Measurements from ENCODE around the gene TNFRSF4. TPM values are rescaled to one million over a fixed set of nuclear protein-coding genes. Genes with fewer than 3 reads are reported as not detected.

The TNFRSF4 gene
- total RNA-seq, 4 donors from 2014 or later = 0.39 to 3.7 (median 0.97) TPM

DNA sequence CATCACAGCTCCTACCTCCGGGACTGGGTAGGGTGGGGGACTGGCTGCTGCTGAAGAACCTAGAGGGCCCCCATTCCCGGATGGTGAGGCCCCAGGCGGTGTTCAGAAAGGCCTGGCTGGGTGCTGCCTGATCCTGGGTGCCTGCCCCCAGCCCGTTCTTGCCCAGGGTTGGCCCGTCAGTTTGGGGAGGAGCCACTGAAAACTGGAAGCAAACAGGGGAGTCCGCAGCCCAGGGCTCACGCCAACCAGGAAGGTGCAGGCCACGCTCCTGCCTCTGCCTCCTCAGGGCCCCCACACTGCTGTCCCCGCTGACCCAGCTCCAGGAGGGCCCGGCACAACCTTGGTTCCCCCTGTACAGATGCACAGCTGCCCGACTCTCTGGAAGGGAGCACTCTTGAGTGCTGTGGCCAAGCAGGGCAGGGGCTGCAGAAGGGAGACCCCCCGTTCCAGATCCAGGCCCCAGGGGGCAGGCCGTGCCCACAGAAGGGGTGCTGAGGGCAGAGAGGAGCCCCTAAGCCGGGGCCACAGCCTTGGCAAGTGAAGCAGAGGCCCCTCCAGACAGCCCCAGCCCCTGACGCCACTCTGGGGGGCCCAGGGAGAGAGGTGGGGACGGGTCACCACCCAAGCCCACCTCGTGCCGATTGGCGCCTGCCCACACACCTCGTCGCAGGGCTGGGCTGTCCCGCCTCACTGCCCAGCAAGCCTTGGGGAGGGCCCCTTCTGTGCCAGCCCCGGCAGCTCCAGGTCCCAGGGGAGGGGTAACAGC is 27.1 kb upstream of the TNFRSF4 start:
- TF ChIP-seq POLR2A (IDR thresholded peaks at IDR 0.05) (no peak), EP300 (IDR thresholded peaks at IDR 0.05) (no peak)
- TF ChIP-seq, protein P1, sequence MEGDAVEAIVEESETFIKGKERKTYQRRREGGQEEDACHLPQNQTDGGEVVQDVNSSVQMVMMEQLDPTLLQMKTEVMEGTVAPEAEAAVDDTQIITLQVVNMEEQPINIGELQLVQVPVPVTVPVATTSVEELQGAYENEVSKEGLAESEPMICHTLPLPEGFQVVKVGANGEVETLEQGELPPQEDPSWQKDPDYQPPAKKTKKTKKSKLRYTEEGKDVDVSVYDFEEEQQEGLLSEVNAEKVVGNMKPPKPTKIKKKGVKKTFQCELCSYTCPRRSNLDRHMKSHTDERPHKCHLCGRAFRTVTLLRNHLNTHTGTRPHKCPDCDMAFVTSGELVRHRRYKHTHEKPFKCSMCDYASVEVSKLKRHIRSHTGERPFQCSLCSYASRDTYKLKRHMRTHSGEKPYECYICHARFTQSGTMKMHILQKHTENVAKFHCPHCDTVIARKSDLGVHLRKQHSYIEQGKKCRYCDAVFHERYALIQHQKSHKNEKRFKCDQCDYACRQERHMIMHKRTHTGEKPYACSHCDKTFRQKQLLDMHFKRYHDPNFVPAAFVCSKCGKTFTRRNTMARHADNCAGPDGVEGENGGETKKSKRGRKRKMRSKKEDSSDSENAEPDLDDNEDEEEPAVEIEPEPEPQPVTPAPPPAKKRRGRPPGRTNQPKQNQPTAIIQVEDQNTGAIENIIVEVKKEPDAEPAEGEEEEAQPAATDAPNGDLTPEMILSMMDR (IDR thresholded peaks at IDR 0.05) = no peak
- H3K36me3 ChIP-seq = peaks cover 0 to 25% (median 0%) of the 10 kb centered on the region in 3 donors
- H3K27ac ChIP-seq = no peak overlapping the region
- no peaks in the 10 kb centered on the region for H3K9me3 ChIP-seq
- peaks cover 0 to 46% (median 10%) of the 10 kb centered on the region in 4 donors for H3K4me1 ChIP-seq
- no peak overlapping the region for H3K4me3 ChIP-seq
- WGBS, 2 donors = 49 to 72% methylated on average over 9 to 19 of the region's 23 CpGs
- DNase-seq (ENCODE audit: low spot score in 2 of 2) = no peak
- H3K27me3 ChIP-seq = peaks cover 0 to 85% of the 10 kb centered on the region in 2 donors

DNA sequence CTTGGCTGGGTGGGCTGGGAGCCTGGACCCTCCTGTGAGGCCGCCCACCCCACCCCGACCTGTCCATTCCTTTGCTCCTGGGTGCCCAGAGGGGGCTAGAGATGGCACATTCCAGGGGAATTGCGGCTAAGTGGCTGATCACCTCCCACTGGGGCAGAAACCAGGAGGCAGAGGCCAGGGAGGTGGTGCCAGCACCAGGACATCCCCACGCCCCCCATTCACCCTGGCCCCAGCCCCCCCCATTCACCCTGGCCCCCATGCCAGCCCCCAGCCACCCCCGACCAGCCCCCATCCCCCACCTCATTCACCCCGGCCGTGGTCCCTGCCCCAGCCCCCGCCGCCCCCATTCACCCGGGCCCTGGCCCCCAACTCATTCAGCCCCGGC is 26.4 kb upstream of the TNFRSF4 start:
- H3K27me3 ChIP-seq = peaks cover 0 to 78% of the 10 kb centered on the region in 2 donors
- H3K4me1 ChIP-seq = peaks cover 0 to 46% (median 9%) of the 10 kb centered on the region in 4 donors
- DNase-seq (ENCODE audit: low spot score in 2 of 2) = no peak
- H3K4me3 ChIP-seq = no peak overlapping the region
- H3K9me3 ChIP-seq = no peaks in the 10 kb centered on the region
- 17 to 57% methylated on average over 2 to 3 of the region's 11 CpGs for WGBS, 2 donors
- TF ChIP-seq, protein P1 (IDR thresholded peaks at IDR 0.05) = no peak
- TF ChIP-seq EP300 (IDR thresholded peaks at IDR 0.05) (no peak), POLR2A (IDR thresholded peaks at IDR 0.05) (no peak)
- H3K27ac ChIP-seq = no peak overlapping the region
- peaks cover 0 to 31% (median 0%) of the 10 kb centered on the region in 3 donors for H3K36me3 ChIP-seq

DNA sequence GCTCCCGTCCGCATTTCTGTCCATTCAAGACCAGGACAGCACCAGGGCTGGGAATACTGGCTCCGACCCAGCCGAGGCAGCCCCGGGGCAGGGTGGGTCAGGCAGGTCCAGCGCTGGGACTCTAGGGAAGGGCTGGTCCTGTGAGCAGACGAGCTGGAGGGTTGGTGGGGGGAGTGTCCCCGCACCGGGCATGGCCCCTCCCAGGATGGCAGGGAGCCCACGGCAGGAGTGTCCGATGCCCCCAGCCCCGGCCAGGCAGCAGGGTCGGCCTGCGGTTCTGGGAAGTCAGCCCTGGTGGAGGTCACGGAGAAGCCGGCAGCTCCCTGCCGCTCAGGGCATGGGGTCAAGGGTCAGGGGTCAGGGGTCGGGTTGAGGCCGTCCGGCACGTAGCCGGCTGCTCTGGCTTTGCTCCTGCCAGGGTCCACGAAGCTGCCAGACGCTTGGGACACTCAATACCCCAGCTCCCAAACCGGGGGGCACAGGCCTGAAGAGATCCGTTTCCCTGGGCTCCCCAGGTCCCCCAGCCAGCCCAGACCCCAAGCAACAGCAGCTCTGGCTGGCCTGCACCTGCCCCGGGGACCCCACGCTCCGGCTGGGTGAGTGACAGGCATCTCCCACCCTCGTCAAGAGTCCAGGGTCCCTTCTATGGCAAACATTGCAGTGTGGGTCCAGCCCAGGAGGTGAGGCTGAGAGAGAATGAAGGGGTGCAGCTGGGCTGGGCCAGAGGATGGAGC is 25.8 kb upstream of the TNFRSF4 start:
- WGBS, 2 donors = 22 to 38% methylated on average over 6 to 13 of the region's 30 CpGs
- Histone ChIP-seq H3K36me3 (peaks cover 0 to 37% (median 0%) of the 10 kb centered on the region in 3 donors), H3K4me3 (no peak overlapping the region), H3K27ac (no peak overlapping the region), H3K9me3 (no peaks in the 10 kb centered on the region), H3K27me3 (peaks cover 0 to 76% of the 10 kb centered on the region in 2 donors), H3K4me1 (peaks cover 0 to 46% (median 9%) of the 10 kb centered on the region in 4 donors)
- TF ChIP-seq, protein P1 (IDR thresholded peaks at IDR 0.05) = no peak
- no peak for TF ChIP-seq POLR2A (IDR thresholded peaks at IDR 0.05)
- TF ChIP-seq EP300 (IDR thresholded peaks at IDR 0.05) = no peak
- no peak for DNase-seq (ENCODE audit: low spot score in 2 of 2)

DNA sequence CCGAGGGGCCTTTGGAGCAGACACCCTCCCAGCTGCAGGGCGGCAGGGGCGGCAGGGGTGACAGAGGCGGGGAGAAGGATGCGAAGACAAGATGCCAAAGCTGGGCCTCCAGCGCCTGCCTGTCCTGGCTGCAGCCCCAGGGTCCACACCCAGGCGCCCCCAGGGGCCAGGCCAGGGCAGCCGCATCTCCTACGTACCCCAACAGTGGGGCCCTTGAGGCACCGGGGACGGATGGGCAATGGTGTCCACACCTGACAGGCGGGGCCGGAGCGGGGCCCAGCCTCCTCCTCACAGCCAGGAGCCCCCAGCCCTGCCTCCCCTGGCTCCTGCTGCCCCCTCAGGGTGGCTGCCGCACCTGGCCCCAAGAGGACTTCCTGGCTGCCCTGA is 25.3 kb upstream of the TNFRSF4 start:
- peaks cover 0 to 73% of the 10 kb centered on the region in 2 donors for H3K27me3 ChIP-seq
- no peak for DNase-seq (ENCODE audit: low spot score in 2 of 2)
- H3K9me3 ChIP-seq = no peaks in the 10 kb centered on the region
- 30 to 69% methylated on average over 3 to 6 of the region's 15 CpGs for WGBS, 2 donors
- no peak for TF ChIP-seq EP300 (IDR thresholded peaks at IDR 0.05)
- TF ChIP-seq, protein P1 (IDR thresholded peaks at IDR 0.05) = no peak
- TF ChIP-seq POLR2A (IDR thresholded peaks at IDR 0.05) = no peak
- H3K36me3 ChIP-seq = peaks cover 0 to 43% (median 0%) of the 10 kb centered on the region in 3 donors
- H3K27ac ChIP-seq = no peak overlapping the region
- no peak overlapping the region for H3K4me3 ChIP-seq
- peaks cover 0 to 43% (median 9%) of the 10 kb centered on the region in 4 donors for H3K4me1 ChIP-seq

All from tibial nerve (tissue), 4 donors.